Dendritic cell treated with granulocyte-macrophage colony-stimulating factor and Interleukin-4, amounts not matched to agents 40 ng/mL and 50 ng/mL, for 4 days (primary cell): ENCODE measurements around the gene MTM1.

ENCODE experiments used
- H3K27ac Mint-ChIP-seq: one replicate; pipeline ENCODE4 v1.8.0; 2022; ENCODE audit warnings: mild to moderate bottlenecking, mixed read lengths
- H3K27me3 Mint-ChIP-seq: one replicate; pipeline ENCODE4 v1.8.0; 2022; ENCODE audit warnings: mild to moderate bottlenecking, mixed read lengths
- H3K36me3 Mint-ChIP-seq: one replicate; pipeline ENCODE4 v1.8.0; 2022; ENCODE audit warnings: low read depth, mixed read lengths
- H3K4me1 Mint-ChIP-seq: one replicate; pipeline ENCODE4 v1.8.0; 2022; ENCODE audit warnings: low read depth, mixed read lengths
- H3K4me3 Mint-ChIP-seq: one replicate; pipeline ENCODE4 v1.8.0; 2022; ENCODE audit warnings: mild to moderate bottlenecking, moderate library complexity, mixed read lengths
- H3K9me3 Mint-ChIP-seq: one replicate; pipeline ENCODE4 v1.8.0; 2022; ENCODE audit warnings: mixed read lengths
- intact Hi-C: fragments of 100-400 bp; cut with micrococcal nuclease; formaldehyde crosslinking; loops from one replicate; pipeline ENCODE4 v1.15.0; 2022

The MTM1 gene

GRCh38 chrX:150543230-150544155 lies 24.9 kb upstream of the MTM1 start:
- H3K9me3 Mint-ChIP-seq: no peaks in the 10 kb centered on the region
- no peak overlapping the region for H3K4me3 Mint-ChIP-seq
- intact Hi-C loops: no loop called here
- no peaks in the 10 kb centered on the region for H3K27me3 Mint-ChIP-seq
- H3K27ac Mint-ChIP-seq: no peak overlapping the region
- no peaks in the 10 kb centered on the region for H3K36me3 Mint-ChIP-seq
- H3K4me1 Mint-ChIP-seq: peaks cover 17% of the 10 kb centered on the region

GRCh38 chrX:150544222-150544787 lies 24.1 kb upstream of the MTM1 start:
- intact Hi-C loops: no loop called here
- H3K9me3 Mint-ChIP-seq: no peaks in the 10 kb centered on the region
- H3K27ac Mint-ChIP-seq: no peak overlapping the region
- H3K27me3 Mint-ChIP-seq: no peaks in the 10 kb centered on the region
- peaks cover 22% of the 10 kb centered on the region for H3K4me1 Mint-ChIP-seq
- H3K4me3 Mint-ChIP-seq: no peak overlapping the region
- no peaks in the 10 kb centered on the region for H3K36me3 Mint-ChIP-seq

DNA sequence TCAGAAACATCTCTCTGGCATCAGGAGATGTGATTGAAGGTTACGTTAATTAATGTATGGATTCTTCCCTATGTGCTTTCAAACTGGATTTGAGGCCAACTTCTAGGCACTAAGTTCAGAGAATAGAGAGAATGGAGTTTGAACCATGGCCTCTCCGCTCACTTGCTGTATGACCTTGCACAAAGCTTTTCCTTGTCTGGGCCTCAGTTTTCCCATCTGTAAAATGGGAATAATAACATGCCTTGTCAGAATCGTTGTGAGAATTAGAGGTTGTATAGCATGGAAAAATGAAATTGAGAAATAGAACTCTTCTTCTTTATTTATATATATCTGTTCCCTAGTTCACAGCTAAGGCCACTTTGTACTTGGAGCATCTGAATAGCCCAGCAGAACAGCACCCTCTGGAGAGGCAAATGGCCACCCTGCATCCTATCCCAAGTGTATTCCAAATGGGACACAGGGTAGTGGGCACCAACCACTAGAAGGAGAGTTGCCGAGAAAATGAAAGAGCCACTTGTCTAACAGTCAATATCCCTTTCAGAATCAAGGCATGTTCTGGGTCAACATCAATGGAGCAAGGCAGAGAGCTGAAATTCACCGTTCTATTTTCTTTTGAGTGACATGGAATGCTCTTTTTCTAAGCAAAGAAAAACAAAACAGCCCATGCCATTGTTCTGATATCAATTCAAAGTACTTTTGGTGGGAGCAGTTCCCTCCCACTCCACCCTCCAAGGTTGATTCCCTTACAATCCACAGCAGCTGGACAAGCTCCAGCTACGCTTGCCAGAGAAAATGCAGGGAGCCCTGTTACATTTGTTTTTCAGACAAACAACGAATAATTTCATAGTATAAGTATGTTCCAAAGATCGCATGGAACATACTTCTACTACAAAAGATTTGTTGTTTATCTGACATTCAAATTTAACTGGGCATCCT lies 23.3 kb upstream of the MTM1 start:
- intact Hi-C loops: no loop called here
- H3K36me3 Mint-ChIP-seq: no peaks in the 10 kb centered on the region
- H3K27me3 Mint-ChIP-seq: no peaks in the 10 kb centered on the region
- H3K4me3 Mint-ChIP-seq: no peak overlapping the region
- H3K27ac Mint-ChIP-seq: no peak overlapping the region
- H3K9me3 Mint-ChIP-seq: no peaks in the 10 kb centered on the region
- H3K4me1 Mint-ChIP-seq: peaks cover 28% of the 10 kb centered on the region

GRCh38 chrX:150546711-150547153 lies 21.7 kb upstream of the MTM1 start:
- H3K4me3 Mint-ChIP-seq: peak overlapping the region; percentile 30
- intact Hi-C loops: no loop called here
- no peaks in the 10 kb centered on the region for H3K27me3 Mint-ChIP-seq
- peaks cover 28% of the 10 kb centered on the region for H3K4me1 Mint-ChIP-seq
- peak overlapping the region; percentile 92 for H3K27ac Mint-ChIP-seq
- H3K36me3 Mint-ChIP-seq: no peaks in the 10 kb centered on the region
- H3K9me3 Mint-ChIP-seq: no peaks in the 10 kb centered on the region

- intact Hi-C loops: no loop called here
Measured at GRCh38 chrX:150547375-150548115, 20.9 kb upstream of the MTM1 start.

GRCh38 chrX:150548251-150548650 lies 20.2 kb upstream of the MTM1 start:
- Mint-ChIP-seq H3K4me1 (peaks cover 28% of the 10 kb centered on the region), H3K4me3 (peak overlapping the region; percentile 75), H3K36me3 (no peaks in the 10 kb centered on the region), H3K9me3 (no peaks in the 10 kb centered on the region), H3K27me3 (no peaks in the 10 kb centered on the region), H3K27ac (peak overlapping the region; percentile 92)
- intact Hi-C loops: no loop called here

More at GRCh38 chrX:150547375-150548115, 20.9 kb upstream of the MTM1 start:
- Mint-ChIP-seq H3K9me3 (no peaks in the 10 kb centered on the region), H3K4me1 (peaks cover 28% of the 10 kb centered on the region), H3K36me3 (no peaks in the 10 kb centered on the region), H3K27ac (peak overlapping the region; percentile 92), H3K27me3 (no peaks in the 10 kb centered on the region), H3K4me3 (peak overlapping the region; percentile 75)

GRCh38 chrX:150548684-150549083 lies 19.7 kb upstream of the MTM1 start:
- intact Hi-C loops: no loop called here

GRCh38 chrX:150551963-150552362 lies 16.5 kb upstream of the MTM1 start:
- no peaks in the 10 kb centered on the region for H3K27me3 Mint-ChIP-seq
- no peak overlapping the region for H3K4me3 Mint-ChIP-seq
- H3K27ac Mint-ChIP-seq: no peak overlapping the region
- H3K9me3 Mint-ChIP-seq: no peaks in the 10 kb centered on the region
- intact Hi-C loops: no loop called here
- peaks cover 18% of the 10 kb centered on the region for H3K4me1 Mint-ChIP-seq
- H3K36me3 Mint-ChIP-seq: no peaks in the 10 kb centered on the region

More at GRCh38 chrX:150548684-150549083, 19.7 kb upstream of the MTM1 start:
- Mint-ChIP-seq H3K36me3 (no peaks in the 10 kb centered on the region), H3K9me3 (no peaks in the 10 kb centered on the region), H3K4me1 (peaks cover 28% of the 10 kb centered on the region), H3K4me3 (no peak overlapping the region), H3K27me3 (no peaks in the 10 kb centered on the region), H3K27ac (no peak overlapping the region)

DNA sequence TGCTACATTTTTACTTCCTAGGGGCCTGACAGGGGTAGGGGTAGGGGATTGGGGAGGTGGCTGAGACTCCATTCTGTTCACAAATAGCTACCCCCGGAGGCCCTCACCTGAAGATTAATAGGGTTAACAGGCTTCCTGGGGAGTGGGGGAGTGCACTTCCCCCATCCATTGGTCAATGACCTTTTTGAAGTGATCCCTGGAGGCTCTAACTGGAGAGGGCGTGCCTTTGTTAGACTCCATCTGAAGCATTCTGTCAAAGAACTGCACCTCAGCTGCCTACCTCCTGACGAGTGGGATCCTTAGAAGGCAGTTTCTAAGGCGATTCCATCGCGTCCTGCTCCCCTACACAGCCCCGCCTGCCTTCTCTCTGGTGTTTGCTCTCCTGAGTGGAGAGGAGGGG lies 10.0 kb upstream of the MTM1 start:
- H3K9me3 Mint-ChIP-seq: no peaks in the 10 kb centered on the region
- H3K27ac Mint-ChIP-seq: no peak overlapping the region
- no peak overlapping the region for H3K4me3 Mint-ChIP-seq
- intact Hi-C loops: no loop called here
- no peaks in the 10 kb centered on the region for H3K36me3 Mint-ChIP-seq
- no peaks in the 10 kb centered on the region for H3K27me3 Mint-ChIP-seq
- no peaks in the 10 kb centered on the region for H3K4me1 Mint-ChIP-seq

- Mint-ChIP-seq H3K27ac (peak overlapping the region; percentile 17), H3K4me1 (peaks cover 9% of the 10 kb centered on the region), H3K36me3 (no peaks in the 10 kb centered on the region), H3K4me3 (no peak overlapping the region), H3K27me3 (no peaks in the 10 kb centered on the region), H3K9me3 (no peaks in the 10 kb centered on the region)
- intact Hi-C loops: no loop called here
Measured at GRCh38 chrX:150564838-150565237, 3.6 kb upstream of the MTM1 start.

GRCh38 chrX:150565551-150565950 lies 2.9 kb upstream of the MTM1 start:
- H3K36me3 Mint-ChIP-seq: no peaks in the 10 kb centered on the region
- peaks cover 15% of the 10 kb centered on the region for H3K4me1 Mint-ChIP-seq
- no peaks in the 10 kb centered on the region for H3K9me3 Mint-ChIP-seq
- no peak overlapping the region for H3K4me3 Mint-ChIP-seq
- H3K27me3 Mint-ChIP-seq: no peaks in the 10 kb centered on the region
- intact Hi-C loops: no loop called here
- no peak overlapping the region for H3K27ac Mint-ChIP-seq

GRCh38 chrX:150566734-150567182 lies 1.7 kb upstream of the MTM1 start:
- Mint-ChIP-seq H3K4me1 (peaks cover 18% of the 10 kb centered on the region), H3K27me3 (no peaks in the 10 kb centered on the region), H3K36me3 (no peaks in the 10 kb centered on the region), H3K4me3 (no peak overlapping the region), H3K27ac (no peak overlapping the region), H3K9me3 (no peaks in the 10 kb centered on the region)
- intact Hi-C loops: no loop called here

DNA sequence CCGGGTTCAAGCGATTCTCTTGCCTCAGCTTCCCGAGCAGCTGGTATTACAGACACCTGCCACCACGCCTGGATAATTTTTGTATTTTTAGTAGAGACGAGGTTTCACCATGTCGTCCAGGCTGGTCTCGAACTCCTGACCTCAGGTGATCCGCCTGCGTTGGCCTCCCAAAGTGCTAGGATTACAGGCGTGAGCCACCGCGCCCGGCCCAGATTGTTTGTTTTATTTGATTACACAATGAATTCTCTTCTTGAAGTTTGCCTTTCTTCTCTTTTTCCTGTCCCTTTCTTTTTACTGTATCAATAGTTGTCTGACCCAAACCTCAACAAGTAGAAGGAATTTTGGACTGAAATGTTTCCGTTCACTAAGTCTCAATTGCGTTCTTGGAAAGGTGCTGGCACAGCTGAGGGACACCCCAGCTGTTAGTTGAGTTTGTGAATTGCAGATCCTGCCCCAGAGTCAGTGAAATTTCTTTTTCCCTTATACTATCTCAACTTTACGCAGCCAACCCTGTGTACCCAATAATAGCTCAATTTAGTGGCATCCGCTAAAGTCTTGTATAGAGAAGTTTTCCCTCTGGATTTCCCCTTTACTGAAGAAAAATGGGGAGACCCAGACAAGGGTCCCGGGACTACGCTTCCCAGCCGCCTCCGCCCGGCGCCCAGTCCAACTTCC lies 639 bp upstream of the MTM1 start:
- no peaks in the 10 kb centered on the region for H3K27me3 Mint-ChIP-seq
- H3K4me1 Mint-ChIP-seq: peaks cover 28% of the 10 kb centered on the region
- H3K27ac Mint-ChIP-seq: peak overlapping the region; percentile 82
- H3K9me3 Mint-ChIP-seq: no peaks in the 10 kb centered on the region
- H3K36me3 Mint-ChIP-seq: no peaks in the 10 kb centered on the region
- H3K4me3 Mint-ChIP-seq: peak overlapping the region; percentile 66
- intact Hi-C loops: no loop called here
